ENCODE measurements around the gene DCX.

The DCX gene

DNA sequence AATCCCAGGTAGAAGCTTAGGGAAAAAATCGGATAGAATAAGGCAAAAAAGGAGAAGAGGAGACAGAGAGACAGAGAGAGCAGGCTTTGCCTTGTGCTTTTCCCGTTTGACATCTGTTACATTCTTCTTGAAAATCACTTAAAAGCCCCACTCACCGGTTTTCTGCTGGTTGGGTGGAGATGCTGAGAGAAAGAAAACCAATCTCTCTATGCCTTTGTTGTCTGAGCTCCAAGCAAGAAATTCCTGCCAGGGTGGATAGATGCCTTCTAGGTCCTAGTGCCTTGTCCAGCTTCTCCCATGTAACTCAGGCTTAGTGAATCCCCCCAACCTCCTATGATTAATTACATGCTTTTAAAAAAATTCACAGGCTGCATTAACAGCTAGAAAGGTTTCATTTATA is at the start of gene DCX:
Gene DCX (minus strand): TSS at position 210 of the 400 bp plus-strand sequence. CDS start 1,794 bp downstream, outside the sequence.
- DNase-seq, result no peak

DNA sequence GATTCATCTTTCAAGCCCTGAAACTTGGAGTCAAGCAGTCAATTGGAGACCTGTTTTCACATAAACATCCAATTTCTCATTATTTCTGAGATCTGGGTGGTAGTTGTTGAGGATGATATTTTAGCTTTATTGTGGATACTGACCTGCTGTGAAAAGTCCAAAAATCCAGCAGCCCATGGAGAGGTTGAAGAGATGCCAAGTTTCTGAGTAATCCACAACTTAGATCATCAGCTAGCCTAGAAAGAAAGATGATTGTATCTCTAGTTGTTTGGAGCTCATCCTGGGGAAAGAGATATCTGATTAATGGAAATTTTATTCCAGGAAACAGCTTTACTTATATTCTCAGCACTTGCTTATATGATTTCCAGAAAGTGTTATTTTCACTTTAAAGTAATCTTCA is 48.6 kb upstream of the DCX start:
- DNase-seq, result no peak

DNA sequence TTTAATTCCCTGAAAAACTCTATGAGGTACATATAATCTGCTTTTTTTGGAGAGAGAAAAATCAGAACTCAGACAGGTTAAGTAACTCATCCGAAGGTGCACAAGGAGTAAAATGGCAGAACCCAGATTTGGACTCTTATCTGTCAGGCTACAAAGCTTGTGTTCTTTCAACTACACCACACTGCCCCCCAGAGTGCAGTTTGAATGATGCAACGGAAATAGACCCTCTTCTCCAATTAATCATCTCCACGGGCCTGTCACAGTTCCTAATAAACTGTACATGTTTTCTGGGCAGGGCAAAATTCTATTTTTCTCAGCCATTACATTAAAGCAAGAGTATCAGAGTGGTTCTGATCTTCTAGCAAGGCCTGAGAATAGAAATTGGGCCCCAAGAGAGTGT is 35.3 kb upstream of the DCX start:
- peak in 1 of 2 donors; percentile 0 for DNase-seq

DNA sequence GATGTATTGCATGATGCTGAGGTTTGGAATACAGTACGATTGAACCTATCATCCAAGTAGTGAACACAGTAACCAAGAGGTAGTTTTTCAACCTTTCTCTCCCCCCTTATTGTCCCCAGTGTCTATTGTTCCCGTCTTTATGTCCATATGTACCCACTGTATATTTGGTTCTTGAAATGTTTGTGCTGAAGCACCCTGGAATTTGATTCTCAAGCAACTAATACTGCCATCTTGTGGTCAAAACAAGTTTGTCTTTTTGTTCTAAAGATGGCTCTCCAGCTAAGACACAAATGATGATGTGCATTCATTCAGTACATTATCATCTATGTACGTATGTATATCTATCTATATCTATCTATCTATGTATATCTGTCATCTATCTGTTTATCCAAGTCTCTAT is 33.5 kb upstream of the DCX start:
- DNase-seq, result peak in 1 of 2 donors; percentile 2

DNA sequence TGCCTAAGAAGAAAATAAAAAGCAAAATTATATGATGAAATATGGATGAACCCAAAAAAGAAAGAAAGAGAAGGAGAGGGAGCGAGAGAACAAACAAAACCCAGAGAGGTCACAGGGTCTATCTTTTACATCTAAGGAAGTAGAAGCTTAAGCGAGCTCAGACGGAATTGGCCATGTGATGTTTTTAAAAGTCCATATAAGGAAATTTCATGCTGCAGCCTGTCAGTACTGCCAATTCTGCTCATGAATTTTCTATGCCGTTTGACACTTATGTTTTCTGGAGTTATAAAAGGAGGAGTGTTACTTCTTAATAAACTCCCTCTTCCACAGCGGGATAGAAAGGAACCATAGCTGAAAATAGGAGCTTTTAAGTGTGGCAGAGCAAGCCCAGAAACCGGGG is 32.9 kb upstream of the DCX start:
- no peak for DNase-seq

DNA sequence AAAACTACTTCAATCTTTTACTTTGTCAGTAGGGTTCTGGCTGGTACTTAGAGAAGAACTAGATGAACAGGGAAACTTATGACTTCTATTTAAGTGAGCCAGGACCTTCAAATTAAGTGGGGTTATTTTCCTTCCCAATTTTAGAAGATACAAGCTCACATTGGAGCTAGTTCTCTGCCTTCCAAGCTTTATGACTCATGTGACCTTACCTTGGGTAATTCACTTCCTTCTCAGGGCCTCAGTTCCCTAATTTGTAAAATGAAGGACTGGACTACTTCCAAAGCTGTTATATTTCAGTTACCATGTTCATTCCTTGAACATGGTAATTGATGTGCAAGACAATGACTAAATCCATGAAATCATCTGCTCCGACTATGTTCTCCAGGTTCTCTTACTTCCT is 32.0 kb upstream of the DCX start:
- no peak for DNase-seq

DNA sequence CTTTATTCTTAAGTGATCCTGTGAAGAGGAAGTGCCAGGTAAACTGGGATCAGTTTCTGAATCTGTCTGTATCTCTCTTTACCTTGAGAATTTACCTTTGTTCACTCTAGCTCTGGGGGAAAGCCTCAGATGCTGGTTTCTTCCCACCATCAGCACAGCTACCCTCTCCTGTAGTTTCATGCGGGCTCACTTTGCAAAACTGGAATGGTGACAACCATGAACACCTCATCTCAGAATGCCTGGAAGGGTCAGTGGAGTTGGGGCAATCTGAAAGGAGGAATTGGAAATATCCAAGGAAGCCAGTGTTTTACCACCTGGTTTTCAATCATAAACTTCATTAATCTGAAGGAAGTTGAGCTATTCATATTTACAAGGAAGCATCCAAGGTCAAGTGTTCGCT is 30.8 kb upstream of the DCX start:
- no peak for DNase-seq

DNA sequence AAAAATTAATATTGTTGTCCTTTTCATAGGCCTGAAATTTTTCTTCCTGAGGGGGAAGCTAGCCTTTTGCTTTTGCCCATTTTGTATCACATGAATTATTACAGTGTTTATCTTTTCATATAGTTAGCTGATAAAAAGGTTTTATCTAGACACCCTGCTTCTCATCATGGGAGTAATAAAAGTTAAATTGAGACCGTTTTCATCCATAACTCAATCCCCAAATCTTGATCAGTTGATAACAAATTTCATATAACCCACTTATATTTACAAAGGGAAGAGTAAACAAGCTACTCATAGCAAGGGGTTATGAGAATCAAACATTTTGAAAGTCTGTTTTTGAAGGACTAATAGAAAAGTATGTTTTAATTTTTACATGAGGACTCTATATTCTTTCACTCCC is 23.5 kb upstream of the DCX start:
- no peak for DNase-seq

DNA sequence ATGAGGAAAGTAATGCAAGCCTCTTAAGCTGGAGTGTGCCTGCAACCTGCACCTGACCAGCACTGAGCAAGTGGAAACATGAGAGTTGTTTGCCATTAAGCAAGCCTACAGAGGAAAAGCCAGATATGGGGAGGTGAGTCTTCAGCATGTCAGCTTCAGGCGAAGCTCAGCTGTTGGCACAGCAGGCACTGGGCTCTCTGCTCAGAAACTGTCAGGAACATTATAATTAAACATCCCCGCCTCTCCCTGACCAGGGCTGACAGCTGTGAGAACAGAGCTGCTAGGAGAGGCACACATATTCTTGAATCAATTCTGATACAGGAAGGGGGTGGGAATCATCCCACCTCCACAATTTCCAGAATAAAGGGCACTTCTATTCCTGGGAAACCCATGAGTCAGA is 19.0 kb upstream of the DCX start:
- no peak for DNase-seq

DNA sequence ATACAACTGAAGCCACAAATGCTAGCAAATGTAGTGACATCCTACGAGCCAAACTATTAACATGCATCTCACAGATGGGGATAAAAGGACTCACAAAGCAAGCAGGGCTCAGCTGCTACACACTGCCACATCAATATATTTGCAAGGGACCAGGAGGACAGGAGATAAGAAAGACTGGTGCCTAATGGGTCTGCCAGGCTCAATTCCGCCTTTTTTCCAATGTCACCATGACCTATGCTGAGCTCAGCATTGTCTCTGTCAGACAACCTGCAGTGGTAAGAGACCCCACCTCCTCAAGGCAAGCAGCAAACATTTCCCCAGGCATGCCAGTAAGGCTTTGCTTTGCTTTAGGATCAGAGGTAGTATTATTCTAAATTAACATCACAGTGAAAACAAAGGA is 435 bp downstream of the DCX start:
- no peak for DNase-seq

DNA sequence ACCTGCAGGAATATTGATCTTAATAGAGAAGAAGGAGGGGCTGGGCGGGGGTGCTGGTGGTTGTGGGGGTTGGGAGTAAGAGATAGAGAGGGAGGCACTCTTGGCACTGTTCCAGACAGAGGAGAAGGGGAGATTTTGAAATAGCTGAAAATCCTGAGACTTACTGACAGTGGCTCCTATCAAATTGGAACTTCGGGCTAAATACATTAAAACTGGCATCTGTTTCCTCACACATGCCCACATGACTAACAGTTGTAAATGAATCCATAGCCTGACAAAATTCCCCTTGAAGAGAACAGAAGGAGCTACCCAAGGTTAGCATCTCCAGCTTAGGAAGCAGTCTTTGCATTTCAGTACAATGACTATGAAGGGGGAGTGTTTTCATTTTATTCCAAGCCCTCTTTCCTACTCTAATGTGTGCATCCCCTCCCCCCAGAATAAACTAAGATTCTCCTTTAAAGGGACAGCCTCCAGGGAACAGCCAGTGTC is 1.4 kb downstream of the DCX start:
- no peak for DNase-seq

DNA sequence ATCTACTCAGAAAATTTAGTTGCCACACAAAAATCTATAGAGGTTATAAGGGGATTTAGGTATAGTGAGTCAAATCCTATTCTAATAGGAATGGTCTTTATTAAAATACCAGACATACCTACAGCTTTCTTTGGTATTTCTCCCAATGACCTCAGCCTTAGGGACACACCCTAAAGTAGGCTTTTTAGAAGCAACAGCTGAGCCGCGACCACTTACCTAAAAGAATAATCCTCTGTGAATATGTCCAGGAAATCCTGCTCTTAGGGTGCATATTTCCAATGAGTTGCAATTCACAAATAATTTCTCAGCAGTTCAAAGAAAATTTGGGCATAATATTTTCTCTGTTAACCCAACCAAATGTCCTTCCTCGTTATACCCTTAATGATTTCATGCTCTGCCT is 2.7 kb downstream of the DCX start:
- no peak for DNase-seq

DNA sequence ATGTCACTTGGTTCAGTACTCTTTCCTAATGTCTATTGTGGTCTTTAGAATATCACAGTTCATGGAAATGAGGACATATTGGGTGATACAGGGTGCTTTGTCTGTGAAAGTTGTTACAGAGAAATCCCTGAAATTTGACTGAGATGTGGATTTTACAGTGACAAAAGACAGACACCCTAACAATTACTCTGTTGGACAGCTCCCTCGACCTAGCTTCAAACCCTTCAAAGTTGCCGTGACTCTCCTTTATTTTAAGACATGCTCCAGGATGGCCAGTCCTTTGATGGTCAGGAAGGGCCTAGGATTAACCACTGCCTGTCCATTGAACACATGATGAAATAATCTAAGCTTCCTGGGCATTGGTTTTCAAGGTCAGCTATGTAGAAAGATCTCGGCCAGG is 4.0 kb downstream of the DCX start:
- no peak for DNase-seq

DNA sequence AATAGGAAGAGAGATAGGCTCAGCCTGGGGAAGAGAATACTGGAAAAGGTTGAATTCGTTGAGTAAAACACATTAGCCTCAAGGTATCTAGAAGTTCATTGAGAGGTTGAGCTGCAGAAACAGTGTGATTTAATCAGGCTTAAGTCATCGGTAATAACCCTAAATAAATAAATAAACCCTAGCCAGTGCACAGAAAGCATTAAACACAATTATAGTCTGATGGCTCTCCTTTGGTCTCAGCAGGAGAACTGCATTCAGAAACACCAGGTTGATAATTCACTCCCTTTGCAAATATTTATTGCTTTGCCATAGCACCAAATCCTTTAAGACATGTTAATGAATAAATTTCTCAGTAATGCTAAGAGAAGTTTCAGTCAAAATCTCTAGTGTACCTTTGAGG is 9.6 kb downstream of the DCX start:
- DNase-seq, result no peak

DNA sequence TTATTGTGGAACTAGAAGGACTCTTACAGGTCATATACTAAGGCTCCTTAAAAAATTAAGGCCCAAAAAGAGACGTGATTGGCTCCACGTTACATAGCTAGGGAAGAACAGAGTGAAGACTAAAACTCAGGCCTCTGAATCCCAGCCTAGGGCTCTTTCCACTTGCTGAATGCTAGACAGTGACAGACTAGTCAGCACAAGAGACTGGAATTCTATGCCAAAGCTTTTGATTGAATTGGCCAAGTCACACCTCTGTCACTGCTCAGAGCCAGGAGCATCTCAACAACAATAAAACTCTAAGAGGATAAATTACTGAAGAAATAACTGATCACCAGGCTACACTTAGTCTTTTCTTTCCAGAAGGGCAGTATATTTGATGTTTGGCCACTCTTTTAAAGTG is 16.8 kb downstream of the DCX start:
- no peak for DNase-seq

DNA sequence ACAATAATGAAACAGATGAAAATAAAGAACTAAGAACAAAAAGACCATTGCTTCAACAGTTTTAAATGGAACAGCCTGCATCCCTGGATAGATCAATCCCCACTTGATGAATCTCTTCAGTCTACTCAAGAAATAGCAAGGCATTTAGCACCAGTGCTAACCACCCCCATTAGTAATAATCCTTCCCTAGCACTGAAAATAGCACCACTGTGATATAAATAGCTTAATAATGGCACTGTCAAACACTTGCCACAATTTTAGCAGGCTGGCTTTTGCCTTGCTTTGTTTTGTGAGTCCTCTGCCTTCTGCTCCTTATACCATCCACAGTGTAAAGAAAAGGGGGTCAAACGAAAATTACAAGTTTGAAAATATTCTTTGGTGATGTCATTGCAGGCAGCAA is 17.4 kb downstream of the DCX start:
- DNase-seq, result no peak

DNA sequence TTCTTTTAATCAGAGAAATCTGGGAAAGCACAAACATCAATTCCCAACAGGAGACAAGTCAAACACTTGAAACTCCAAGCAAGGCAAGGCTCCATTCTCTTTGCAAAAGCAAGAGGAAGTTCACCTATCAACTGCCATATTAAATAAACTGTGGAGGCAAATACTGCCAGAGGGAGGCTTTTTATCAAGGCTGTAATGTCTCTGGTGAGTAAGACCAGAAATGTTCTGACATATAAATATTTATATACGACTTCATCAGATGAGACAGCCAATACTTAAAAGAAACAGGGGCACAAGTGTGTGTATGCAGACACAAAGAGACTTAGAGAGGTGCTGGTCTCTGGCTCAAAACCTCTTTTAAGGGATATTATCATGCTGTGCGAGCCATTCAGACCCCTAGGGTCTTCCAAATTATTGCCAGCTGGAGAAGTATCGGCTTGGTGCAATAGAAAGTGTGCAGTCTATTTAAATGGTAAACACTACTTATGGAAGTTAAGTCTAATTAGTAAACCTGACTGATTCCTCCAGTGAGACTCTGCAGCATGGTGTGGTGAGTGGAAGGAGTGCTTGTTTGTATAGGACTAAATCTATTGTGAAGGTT is 24.4 kb downstream of the DCX start:
- DNase-seq, result no peak

DNA sequence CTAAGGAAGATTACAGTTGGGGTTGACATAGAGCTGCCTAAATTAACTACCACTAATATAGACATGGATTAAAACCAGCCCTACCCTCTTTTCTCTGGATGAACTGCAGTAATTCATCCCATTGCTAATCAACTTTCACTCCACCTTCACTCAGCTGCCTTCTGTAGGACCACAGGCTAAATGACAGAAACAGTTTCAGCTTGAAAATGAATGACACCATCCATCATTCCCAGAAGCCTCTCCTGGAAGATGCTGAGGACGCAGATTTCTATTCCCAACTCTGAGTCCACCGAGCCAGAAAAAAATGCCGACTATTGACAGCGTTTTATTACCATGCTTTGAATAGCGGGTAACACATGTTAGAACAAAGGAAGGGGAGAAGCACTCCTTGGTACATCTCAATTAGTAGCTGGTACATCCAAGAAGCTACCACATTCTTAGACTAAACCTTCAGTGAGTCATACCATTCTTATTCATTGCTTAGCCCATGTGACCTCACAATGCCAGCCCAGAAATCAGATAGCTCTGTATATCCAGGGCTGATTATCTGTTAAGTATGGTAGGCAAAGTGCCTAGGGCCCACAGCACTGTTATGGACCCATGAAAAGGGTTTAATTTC is 25.3 kb downstream of the DCX start:
- no peak for DNase-seq

DNA sequence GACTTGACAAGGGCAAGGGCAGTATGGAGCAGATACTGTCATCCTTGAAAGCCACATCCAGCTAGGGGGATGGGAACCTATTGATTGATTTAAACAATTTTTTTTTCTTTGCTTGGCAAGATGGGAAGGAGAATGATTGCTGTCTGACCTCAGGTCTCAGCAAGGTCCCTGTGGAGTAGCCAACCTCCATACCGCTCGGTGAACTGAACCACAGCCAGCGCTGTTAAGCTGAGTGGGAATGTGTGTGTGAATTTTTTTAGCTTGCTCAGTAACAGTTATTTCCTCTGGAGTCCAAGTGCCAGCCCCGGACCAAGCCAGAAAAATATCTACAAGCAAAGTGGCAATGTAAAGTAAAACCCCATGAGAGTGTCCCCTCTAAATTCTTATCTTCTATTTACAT is 25.9 kb downstream of the DCX start:
- DNase-seq, result no peak

DNA sequence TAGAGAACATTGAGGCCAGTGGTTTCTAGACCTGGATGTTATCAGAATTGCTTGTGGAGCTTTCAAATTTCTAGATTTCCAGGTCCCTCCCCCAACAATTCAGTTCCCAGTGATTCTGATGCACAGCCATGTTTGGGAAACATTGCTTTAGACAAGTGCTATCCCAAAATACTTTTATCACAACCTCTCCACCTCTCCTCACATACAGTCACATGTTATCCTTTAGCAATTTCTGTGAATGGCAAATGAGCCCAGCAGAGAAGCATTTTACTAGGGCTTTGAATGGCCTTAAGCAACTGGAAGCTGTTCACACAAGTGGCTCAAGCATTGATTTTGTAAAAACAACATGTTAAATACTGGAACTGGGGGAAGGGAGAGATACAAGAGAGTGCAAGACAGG is 29.7 kb downstream of the DCX start:
- no peak for DNase-seq

DNA sequence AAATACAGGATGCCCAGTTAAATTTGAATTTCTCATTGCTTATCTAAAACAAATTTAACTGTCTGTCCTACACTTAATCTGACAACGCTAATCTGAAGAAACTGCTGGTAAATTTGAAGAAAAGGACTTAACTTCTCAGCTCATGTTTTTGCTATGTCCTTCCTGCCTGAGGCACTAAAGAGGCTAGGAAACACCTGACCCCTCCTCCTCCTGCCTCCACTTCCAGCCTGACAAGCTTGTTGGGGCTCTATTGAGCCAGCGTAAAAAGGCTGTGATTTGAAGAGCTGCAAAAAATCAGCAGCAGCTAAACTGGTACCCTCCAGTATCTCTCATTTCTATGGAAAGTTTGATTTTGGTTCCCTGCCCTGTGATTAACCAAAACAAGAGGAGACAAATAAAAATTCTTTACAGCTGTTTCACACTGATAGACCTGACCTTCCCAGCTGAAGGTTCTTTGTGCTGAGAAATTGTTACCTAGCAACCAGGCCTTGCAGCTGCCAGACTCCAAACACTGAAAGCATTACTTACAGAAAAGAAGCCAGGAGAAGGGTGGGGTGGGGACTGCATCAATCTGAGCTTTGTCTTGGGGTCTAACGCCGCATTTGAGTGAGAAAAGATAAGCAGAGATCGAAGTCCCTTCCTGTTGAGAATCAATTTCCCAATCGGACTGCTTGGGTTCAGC is 35.0 kb downstream of the DCX start:
- DNase-seq, result no peak

DNA sequence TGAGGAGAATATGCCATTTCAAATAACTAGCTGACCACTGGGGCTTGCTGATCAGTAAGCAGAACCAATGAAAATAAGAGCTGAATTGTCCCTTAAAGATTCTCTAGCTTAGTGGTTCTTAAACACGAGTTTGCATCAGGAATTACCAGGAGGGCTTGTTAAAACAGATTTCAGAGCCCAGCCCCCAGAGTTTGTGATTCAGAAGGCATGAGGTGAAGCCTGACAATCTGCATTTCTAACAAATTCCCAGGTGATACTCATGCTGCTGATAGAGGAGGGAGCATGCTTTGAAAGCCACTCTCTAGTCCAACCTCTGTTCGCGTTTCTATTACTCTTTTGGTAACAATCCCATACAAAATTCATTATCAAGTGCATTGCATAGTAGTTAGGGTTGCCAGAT is 35.5 kb downstream of the DCX start:
- DNase-seq, result no peak

DNA sequence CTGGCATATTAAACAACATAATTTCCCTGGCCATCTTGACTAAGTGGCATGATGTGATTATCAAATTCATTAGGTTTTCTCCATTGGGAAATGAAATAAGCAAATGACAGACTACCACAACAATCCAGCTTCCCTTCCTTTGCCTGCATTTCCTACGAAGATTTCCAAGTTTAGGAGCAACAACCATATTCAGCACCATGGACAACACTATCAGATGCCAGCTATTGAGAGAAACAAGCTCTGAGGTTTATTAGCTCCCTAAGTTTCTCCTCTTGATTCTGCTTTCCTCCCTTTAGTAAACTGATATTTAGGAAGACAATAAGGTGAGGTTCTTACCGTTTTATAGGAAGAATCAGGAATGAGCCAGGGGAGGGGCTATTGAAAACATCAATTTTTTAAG is 36.2 kb downstream of the DCX start:
- no peak for DNase-seq

DNA sequence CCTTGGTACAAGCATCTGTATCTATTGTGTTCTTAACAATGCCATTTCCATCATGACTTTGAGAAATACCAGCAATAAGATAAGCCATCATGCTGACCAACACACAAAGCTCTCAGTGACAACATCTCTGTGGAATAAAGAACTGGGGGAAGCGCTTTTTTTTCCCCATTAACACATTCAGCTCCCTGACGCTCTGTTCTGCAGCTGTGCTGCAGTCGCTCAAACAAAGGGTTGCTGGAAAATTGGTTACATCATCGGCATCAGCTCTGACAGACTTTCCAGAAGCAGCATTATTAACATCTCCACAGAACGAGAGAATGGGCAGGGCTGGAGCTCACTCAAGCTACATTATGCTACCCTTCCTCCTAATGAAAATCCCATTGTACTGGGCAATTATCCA is 39.9 kb downstream of the DCX start:
- no peak for DNase-seq
